HepG2 (cell line): ENCODE data around the gene TLCD1. TPM values are rescaled to one million over a fixed set of nuclear protein-coding genes. Genes with fewer than 3 reads are reported as not detected.

Experiments
- ARID3A ChIP-seq: IDR thresholded peaks from 2 replicates; pipeline ENCODE4 v1.6.1; 2012; ENCODE audit warnings: low read depth, low read length, improper control_type of control experiment
- ATF2 ChIP-seq: sonication (generic); formaldehyde crosslinking; IDR thresholded peaks from 2 replicates; pipeline ENCODE4 v1.4.0; 2020; ENCODE audit warnings: missing genetic modification reagents
- KLF13 ChIP-seq: sonication (generic); formaldehyde crosslinking; IDR thresholded peaks from 2 replicates; pipeline ENCODE4 v1.4.0; 2020; ENCODE audit warnings: mild to moderate bottlenecking, missing genetic modification reagents
- SMYD3 ChIP-seq: sonication (generic); formaldehyde crosslinking; IDR thresholded peaks from 2 replicates; pipeline ENCODE4 v1.8.1; 2023; ENCODE audit warnings: mild to moderate bottlenecking, missing genetic modification reagents
- SNAPC4 ChIP-seq: sonication (generic); formaldehyde crosslinking; IDR thresholded peaks from 2 replicates; pipeline ENCODE4 v1.4.0; 2020; ENCODE audit warnings: mild to moderate bottlenecking, missing genetic modification reagents
- SYNCRIP ChIP-seq: fragments of 200-400 bp; formaldehyde crosslinking; IDR thresholded peaks from 2 replicates; pipeline ENCODE4 v1.6.1; 2018; ENCODE audit warnings: mild to moderate bottlenecking, low read depth, low read length; ENCODE audit not compliant: insufficient read depth
- ZBTB49 ChIP-seq: sonication (generic); formaldehyde crosslinking; IDR thresholded peaks from 2 replicates; pipeline ENCODE4 v1.4.0; 2020; ENCODE audit warnings: missing genetic modification reagents, borderline replicate concordance
- ZGPAT ChIP-seq: IDR thresholded peaks from 2 replicates; pipeline ENCODE4 v1.6.1; 2016; ENCODE audit warnings: mild to moderate bottlenecking
- ZNF296 ChIP-seq: sonication (generic); formaldehyde crosslinking; conservative IDR thresholded peaks from 2 replicates; pipeline ENCODE4 v1.5.0; 2020; ENCODE audit warnings: mild to moderate bottlenecking, missing genetic modification reagents
- ZNF546 ChIP-seq: sonication (generic); formaldehyde crosslinking; conservative IDR thresholded peaks from 2 replicates; pipeline ENCODE4 v1.8.1; 2023; ENCODE audit warnings: mild to moderate bottlenecking, missing genetic modification reagents
- ZNF777 ChIP-seq: sonication (generic); formaldehyde crosslinking; IDR thresholded peaks from 2 replicates; pipeline ENCODE4 v1.4.0; 2020; ENCODE audit warnings: missing genetic modification reagents
- ZNF839 ChIP-seq: sonication (generic); formaldehyde crosslinking; IDR thresholded peaks from 2 replicates; pipeline ENCODE4 v1.4.0; 2020; ENCODE audit warnings: missing genetic modification reagents, mild to moderate bottlenecking, borderline replicate concordance
- ZNF841 ChIP-seq: sonication (generic); formaldehyde crosslinking; IDR thresholded peaks from 2 replicates; pipeline ENCODE4 v1.8.1; 2023; ENCODE audit warnings: missing genetic modification reagents, borderline replicate concordance
- ZSCAN30 ChIP-seq: sonication (generic); formaldehyde crosslinking; IDR thresholded peaks from 2 replicates; pipeline ENCODE4 v1.5.0; 2020; ENCODE audit warnings: mild to moderate bottlenecking, missing genetic modification reagents
- polyA plus RNA-seq, 8 experiments: library from polyadenylated mRNA; depleted of rRNA in 3 of 8; stranded (reverse) in 7 of 8; unstranded in 1 of 8; fragments of >200 nt; fragmentation: Illumina TruSeq in 4 of 8; extraction: Trizol in 4 of 8; gene quantifications; 2 replicates each; pipeline versions ENCODE4 v1.2.1 to v1.2.3, GENCODE V29; 2011 to 2016; ENCODE audit warnings: low read depth in 4 of 8, missing spikeins in 1 of 8, mixed read lengths in 1 of 8; ENCODE audit not compliant: insufficient read depth in 1 of 8
- total RNA-seq, 5 experiments: library from RNA; depleted of rRNA; stranded (reverse); fragments of >200 nt; fragmentation: Illumina TruSeq; extraction: Trizol; gene quantifications; 2 replicates each; pipeline ENCODE4 v1.2.3, GENCODE V29; 2016; ENCODE audit warnings: low read depth in 1 of 5

Gene TLCD1
- total and polyA plus RNA-seq, 2 of the 13 experiments (the other 11 are each of a cell fraction or from before 2014, with no cell fraction given), result 14.9 to 19.6 TPM

GRCh38 chr17:28750178-28751047 is 24.4 kb upstream of the TLCD1 start (continued):
- TF ChIP-seq ZGPAT (CRISPR knock-in tag) (peak; percentile 42; the same call in 1 of the 2 replicates), ATF2 (CRISPR knock-in tag) (no peak), SNAPC4 (CRISPR knock-in tag) (0 out of 2 replicates have a peak, but pooled peaks have one; percentile 32), ZNF777 (no peak), ZNF841 (CRISPR knock-in tag) (no peak), KLF13 (CRISPR knock-in tag) (no peak), ARID3A (peak; percentile 45; the same call in 1 of the 2 replicates), ZNF839 (CRISPR knock-in tag) (no peak), ZBTB49 (CRISPR knock-in tag) (peak; percentile 36; the same call in 1 of the 2 replicates), ZNF296 (CRISPR knock-in tag) (no peak), SMYD3 (CRISPR knock-in tag) (0 out of 2 replicates have a peak, but pooled peaks have one; percentile 66), ZNF546 (no peak), ZSCAN30 (CRISPR knock-in tag) (no peak), SYNCRIP (no peak)
